ENCODE measurements around the gene ZBTB12. TPM values are rescaled to one million over a fixed set of nuclear protein-coding genes. Genes with fewer than 3 reads are reported as not detected.
"Not testable (repeated sequence)": the region's sequence is repeated elsewhere in the genome, so short reads cannot be mapped to it uniquely, and the experiment has no call there.

ZBTB12 gene
- total RNA-seq, 2 donors from 2014 or later = 3.8 to 4.1 TPM

DNA sequence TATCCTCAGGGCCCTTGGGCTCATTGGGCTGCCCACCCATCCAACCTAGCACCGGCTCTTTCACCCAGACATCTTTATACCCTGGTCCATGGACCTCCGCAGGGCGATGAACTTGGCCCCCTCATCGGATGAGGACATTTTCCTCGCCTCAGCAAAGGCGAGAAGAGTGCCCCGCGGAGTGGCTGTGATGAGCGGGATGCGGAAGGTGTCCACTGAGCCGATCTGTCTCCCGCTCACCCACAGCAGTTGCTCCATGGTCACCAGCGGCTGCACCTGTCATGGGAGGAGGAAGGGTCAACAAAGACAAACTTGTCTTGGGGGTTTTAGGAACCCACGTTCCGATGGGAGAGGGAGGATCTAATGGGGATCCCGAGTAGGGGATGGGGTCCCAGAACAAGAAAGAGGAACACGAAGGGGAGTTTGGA lies 40.0 kb downstream of the ZBTB12 start:
- intact Hi-C loops (cut with DNase I) = no loop called here
- Histone ChIP-seq H3K36me3 (no peaks in the 10 kb centered on the region), H3K4me3 (peak overlapping the region; percentile 69 to 84), H3K27me3 (replicated peaks; ENCODE audit: insufficient read depth) (no peaks in the 10 kb centered on the region), H3K4me1 (replicated peaks) (peaks cover 7% of the 10 kb centered on the region), H3K9me3 (no peaks in the 10 kb centered on the region), H3K27ac (peak overlapping the region; percentile 92 to 97)
- TF ChIP-seq POLR2AphosphoS5 (IDR thresholded peaks at IDR 0.05) (no peak), POLR2A (IDR thresholded peaks at IDR 0.05) (no peak)
- TF ChIP-seq, protein P1, sequence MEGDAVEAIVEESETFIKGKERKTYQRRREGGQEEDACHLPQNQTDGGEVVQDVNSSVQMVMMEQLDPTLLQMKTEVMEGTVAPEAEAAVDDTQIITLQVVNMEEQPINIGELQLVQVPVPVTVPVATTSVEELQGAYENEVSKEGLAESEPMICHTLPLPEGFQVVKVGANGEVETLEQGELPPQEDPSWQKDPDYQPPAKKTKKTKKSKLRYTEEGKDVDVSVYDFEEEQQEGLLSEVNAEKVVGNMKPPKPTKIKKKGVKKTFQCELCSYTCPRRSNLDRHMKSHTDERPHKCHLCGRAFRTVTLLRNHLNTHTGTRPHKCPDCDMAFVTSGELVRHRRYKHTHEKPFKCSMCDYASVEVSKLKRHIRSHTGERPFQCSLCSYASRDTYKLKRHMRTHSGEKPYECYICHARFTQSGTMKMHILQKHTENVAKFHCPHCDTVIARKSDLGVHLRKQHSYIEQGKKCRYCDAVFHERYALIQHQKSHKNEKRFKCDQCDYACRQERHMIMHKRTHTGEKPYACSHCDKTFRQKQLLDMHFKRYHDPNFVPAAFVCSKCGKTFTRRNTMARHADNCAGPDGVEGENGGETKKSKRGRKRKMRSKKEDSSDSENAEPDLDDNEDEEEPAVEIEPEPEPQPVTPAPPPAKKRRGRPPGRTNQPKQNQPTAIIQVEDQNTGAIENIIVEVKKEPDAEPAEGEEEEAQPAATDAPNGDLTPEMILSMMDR (IDR thresholded peaks at IDR 0.05) = no peak
- WGBS = 37% methylated on average over 17 of the region's 17 CpGs
- DNase-seq (ENCODE audit: low spot score) = no peak

DNA sequence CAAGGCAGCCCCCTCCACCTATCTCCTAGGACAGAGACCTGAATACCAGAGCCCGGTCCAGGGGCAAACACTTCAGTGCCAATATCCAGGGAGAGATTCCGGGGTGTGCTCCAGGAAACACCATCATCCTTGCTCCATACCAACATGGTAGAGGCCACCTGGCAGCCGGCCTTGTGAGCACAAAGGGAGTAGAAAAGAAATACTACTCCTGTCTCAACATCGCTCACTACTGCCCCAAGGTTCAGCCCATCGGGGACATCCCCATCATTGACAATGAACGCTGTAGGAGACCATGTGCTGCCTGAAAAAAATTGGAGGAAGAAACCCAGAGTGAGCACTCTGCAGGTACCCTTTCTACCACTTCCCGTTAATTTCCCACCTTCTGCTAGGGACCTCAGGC lies 40.7 kb downstream of the ZBTB12 start:
- Histone ChIP-seq H3K4me1 (replicated peaks) (peaks cover 7% of the 10 kb centered on the region), H3K27me3 (replicated peaks; ENCODE audit: insufficient read depth) (no peaks in the 10 kb centered on the region), H3K9me3 (no peaks in the 10 kb centered on the region), H3K36me3 (no peaks in the 10 kb centered on the region), H3K4me3 (no peak overlapping the region), H3K27ac (peak overlapping the region in 1 of 2 donors; percentile 97)
- WGBS = 91% methylated on average over 7 of the region's 7 CpGs
- no peak for DNase-seq (ENCODE audit: low spot score)
- no peak for TF ChIP-seq POLR2AphosphoS5 (IDR thresholded peaks at IDR 0.05)
- TF ChIP-seq, protein P1 (IDR thresholded peaks at IDR 0.05) = no peak
- TF ChIP-seq POLR2A (IDR thresholded peaks at IDR 0.05) = no peak
- intact Hi-C loops (cut with DNase I) = no loop called here

DNA sequence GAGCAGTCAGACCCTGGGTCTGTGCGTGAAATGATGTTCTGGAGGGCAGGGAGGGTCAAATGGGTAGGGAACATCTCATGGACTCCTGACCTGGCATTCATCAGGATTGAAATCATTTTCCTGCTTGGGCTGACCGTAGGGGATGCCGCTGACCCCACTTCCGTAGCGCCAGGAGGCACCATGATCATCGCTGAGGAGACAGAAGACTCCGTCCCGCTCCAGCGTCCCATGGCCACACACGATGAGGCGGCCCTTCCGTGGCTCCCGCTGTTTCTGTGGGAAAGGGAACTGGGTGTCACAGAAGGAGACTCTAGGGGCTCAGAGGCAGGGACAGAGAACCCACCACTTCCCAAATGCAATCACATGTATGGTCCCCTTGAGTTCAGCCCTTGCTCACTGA lies 41.5 kb downstream of the ZBTB12 start:
- intact Hi-C loops (cut with DNase I) = no loop called here
- no peak for DNase-seq (ENCODE audit: low spot score)
- Histone ChIP-seq H3K4me3 (no peak overlapping the region), H3K36me3 (no peaks in the 10 kb centered on the region), H3K4me1 (replicated peaks) (peaks cover 7% of the 10 kb centered on the region), H3K27ac (no peak overlapping the region), H3K27me3 (replicated peaks; ENCODE audit: insufficient read depth) (no peaks in the 10 kb centered on the region), H3K9me3 (no peaks in the 10 kb centered on the region)
- WGBS = 95% methylated on average over 13 of the region's 13 CpGs
- TF ChIP-seq POLR2A (IDR thresholded peaks at IDR 0.05) (no peak), POLR2AphosphoS5 (IDR thresholded peaks at IDR 0.05) (no peak)
- TF ChIP-seq, protein P1 (IDR thresholded peaks at IDR 0.05) = no peak

DNA sequence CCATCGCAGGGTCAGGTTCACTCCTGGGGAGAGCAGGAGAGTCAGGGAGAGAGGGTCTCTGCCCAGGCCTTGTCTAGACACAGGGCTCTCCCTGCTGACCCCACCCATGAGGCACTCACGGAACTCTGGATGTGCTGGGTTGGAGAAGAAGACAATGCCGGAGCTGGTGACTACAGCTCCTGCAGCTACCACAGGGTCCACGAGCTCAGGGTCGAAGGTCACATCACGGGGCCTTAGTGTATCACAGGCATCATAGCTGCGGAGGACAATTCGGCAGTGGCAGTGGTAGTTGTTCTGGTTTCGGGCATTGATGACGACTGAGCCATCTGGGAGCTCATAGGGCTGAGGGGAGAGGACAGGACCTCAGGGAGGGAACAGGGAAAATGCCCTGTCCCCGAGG lies 42.0 kb downstream of the ZBTB12 start:
- Histone ChIP-seq H3K9me3 (no peaks in the 10 kb centered on the region), H3K36me3 (no peaks in the 10 kb centered on the region), H3K27me3 (replicated peaks; ENCODE audit: insufficient read depth) (no peaks in the 10 kb centered on the region), H3K4me1 (replicated peaks) (peaks cover 7% of the 10 kb centered on the region), H3K27ac (no peak overlapping the region), H3K4me3 (no peak overlapping the region)
- TF ChIP-seq POLR2AphosphoS5 (IDR thresholded peaks at IDR 0.05) = no peak
- TF ChIP-seq POLR2A (IDR thresholded peaks at IDR 0.05) = no peak
- TF ChIP-seq, protein P1 (IDR thresholded peaks at IDR 0.05) = no peak
- no peak for DNase-seq (ENCODE audit: low spot score)
- WGBS = 90% methylated on average over 11 of the region's 11 CpGs
- intact Hi-C loops (cut with DNase I) = no loop called here

DNA sequence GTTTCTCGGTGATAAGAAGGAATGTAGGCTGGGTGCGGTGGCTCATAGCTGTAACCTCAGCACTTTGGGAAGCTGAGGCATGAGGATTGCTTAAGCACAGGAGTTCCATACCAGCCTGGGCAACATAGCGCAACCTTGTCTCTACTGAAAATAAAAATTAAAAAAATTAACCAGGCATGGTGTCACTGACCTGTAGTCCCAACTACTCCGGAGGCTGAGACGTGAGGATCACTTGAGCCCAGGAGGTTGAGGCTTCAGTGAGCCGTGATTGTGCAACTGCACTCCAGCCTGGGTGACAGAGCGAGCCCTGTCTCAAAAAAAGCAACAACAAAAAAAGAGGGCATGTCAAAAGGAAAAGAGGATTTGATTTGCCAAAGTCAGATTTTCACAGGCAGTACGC lies 43.2 kb downstream of the ZBTB12 start:
- WGBS = 89% methylated on average over 8 of the region's 8 CpGs
- intact Hi-C loops (cut with DNase I) = no loop called here
- no peak for TF ChIP-seq POLR2A (IDR thresholded peaks at IDR 0.05)
- TF ChIP-seq, protein P1 (IDR thresholded peaks at IDR 0.05) = no peak
- no peak for TF ChIP-seq POLR2AphosphoS5 (IDR thresholded peaks at IDR 0.05)
- DNase-seq (ENCODE audit: low spot score) = no peak
- Histone ChIP-seq H3K27me3 (replicated peaks; ENCODE audit: insufficient read depth) (no peaks in the 10 kb centered on the region), H3K4me1 (replicated peaks) (peaks cover 3% of the 10 kb centered on the region), H3K27ac (no peak overlapping the region), H3K36me3 (no peaks in the 10 kb centered on the region), H3K9me3 (no peaks in the 10 kb centered on the region), H3K4me3 (no peak overlapping the region)

DNA sequence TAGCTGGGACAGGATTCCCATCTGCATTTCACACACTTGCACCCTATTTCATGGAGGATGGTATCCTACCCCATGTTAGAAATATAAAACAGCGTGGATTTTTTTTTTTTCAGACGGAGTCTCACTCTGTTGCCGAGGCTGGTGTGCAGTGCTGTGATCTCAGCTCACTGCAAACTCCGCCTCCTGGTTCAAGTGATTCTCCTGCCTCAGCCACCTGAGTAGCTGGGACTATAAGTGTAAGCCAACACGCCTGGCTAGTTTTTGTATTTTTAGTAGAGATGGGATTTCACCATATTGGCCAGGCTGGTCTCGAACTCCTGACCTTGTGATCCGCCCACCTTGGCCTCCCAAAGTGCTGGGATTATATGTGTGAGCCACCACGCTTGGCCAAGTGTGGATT lies 44.1 kb downstream of the ZBTB12 start:
- intact Hi-C loops (cut with DNase I); H3K36me3 ChIP-seq; H3K4me1 ChIP-seq (replicated peaks); DNase-seq (ENCODE audit: low spot score); H3K4me3 ChIP-seq; H3K9me3 ChIP-seq; H3K27ac ChIP-seq; H3K27me3 ChIP-seq (replicated peaks; ENCODE audit: insufficient read depth): not testable (repeated sequence)
- WGBS = 89% methylated on average over 8 of the region's 8 CpGs

DNA sequence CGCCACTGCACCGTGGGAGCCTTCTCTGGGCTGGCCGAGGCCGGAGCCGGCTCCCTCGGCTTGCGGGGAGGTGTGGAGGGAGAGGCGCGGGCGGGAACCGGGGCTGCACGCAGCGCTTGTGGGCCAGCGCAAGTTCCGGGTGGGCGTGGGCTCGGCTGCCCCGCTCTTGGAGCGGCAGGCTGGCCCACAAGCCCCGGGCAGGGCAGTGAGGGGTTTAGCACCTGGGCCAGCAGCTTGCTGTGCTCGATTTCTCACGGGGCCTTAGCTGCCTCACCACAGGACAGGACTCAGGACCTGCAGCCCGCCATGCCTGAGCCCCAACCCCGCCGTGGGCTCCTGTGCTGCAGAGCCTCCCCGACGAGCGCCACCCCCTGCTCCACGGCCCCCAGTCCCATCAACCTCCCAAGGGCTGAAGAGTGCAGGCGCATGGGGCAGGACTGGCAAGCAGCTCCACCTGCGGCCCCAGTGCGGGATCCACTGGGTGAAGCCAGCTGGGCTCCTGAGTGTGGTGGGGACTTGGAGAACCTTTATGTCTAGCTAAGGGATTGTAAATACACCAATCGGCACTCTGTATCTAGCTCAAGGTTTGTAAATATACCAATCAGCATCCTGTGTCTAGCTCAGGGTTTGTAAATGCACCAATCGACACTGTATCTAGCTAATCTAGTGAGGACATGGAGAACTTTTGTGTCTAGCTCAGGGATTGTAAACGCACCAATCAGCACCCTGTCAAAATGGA lies 49.7 kb downstream of the ZBTB12 start:
- H3K4me1 ChIP-seq (replicated peaks); H3K27me3 ChIP-seq (replicated peaks; ENCODE audit: insufficient read depth); H3K36me3 ChIP-seq; H3K4me3 ChIP-seq; H3K9me3 ChIP-seq; intact Hi-C loops (cut with DNase I); DNase-seq (ENCODE audit: low spot score): not testable (repeated sequence)
- H3K27ac ChIP-seq = peak overlapping the region in 1 of 2 donors; percentile 65
- 83% methylated on average over 30 of the region's 35 CpGs for WGBS

Data from prostate gland (tissue), 2 donors.